HG02870 (cell line): Measurements from ENCODE around the gene CARD9.

Source experiments
- ATAC-seq: cut with Tn5 transposase; IDR thresholded peaks from one replicate; pipeline ENCODE4 v1.9.1; 2021; ENCODE audit warnings: mild to moderate bottlenecking, moderate library complexity; ENCODE audit not compliant: unreplicated experiment

The CARD9 gene

GRCh38 chr9:136381966-136382513 lies 8.6 kb upstream of the CARD9 start:
- ATAC-seq, result no peak

GRCh38 chr9:136381311-136381710 lies 7.8 kb upstream of the CARD9 start:
- ATAC-seq, result no peak

GRCh38 chr9:136380381-136380780 lies 6.9 kb upstream of the CARD9 start:
- ATAC-seq, result no peak

- ATAC-seq, result no peak
Observed at GRCh38 chr9:136379891-136380290, 6.4 kb upstream of the CARD9 start.

- no peak for ATAC-seq
Observed at GRCh38 chr9:136379401-136379800, 5.9 kb upstream of the CARD9 start.

- ATAC-seq, result no peak
Observed at GRCh38 chr9:136379003-136379287, 5.5 kb upstream of the CARD9 start.

GRCh38 chr9:136378170-136379002 lies 4.9 kb upstream of the CARD9 start:
- ATAC-seq, result no peak

GRCh38 chr9:136377341-136378169 lies 4.1 kb upstream of the CARD9 start:
- ATAC-seq, result no peak

- ATAC-seq, result no peak
Observed at GRCh38 chr9:136376457-136376856, 3.0 kb upstream of the CARD9 start.

- ATAC-seq, result no peak
Observed at GRCh38 chr9:136375096-136375495, 1.6 kb upstream of the CARD9 start.

GRCh38 chr9:136374183-136374575 lies 710 bp upstream of the CARD9 start:
- ATAC-seq, result no peak

- no peak for ATAC-seq
Observed at GRCh38 chr9:136372561-136373299, 739 bp downstream of the CARD9 start.

GRCh38 chr9:136372006-136372405 lies 1.5 kb downstream of the CARD9 start:
- no peak for ATAC-seq

- ATAC-seq, result no peak
Observed at GRCh38 chr9:136371533-136371880, 2.0 kb downstream of the CARD9 start.

- ATAC-seq, result no peak
Observed at GRCh38 chr9:136370687-136371532, 2.6 kb downstream of the CARD9 start.

GRCh38 chr9:136370037-136370436 lies 3.4 kb downstream of the CARD9 start:
- ATAC-seq, result no peak

- ATAC-seq, result no peak
Observed at GRCh38 chr9:136368190-136368589, 5.3 kb downstream of the CARD9 start.

- no peak for ATAC-seq
Observed at GRCh38 chr9:136367296-136368145, 5.9 kb downstream of the CARD9 start.

- ATAC-seq, result no peak
Observed at GRCh38 chr9:136366826-136367225, 6.6 kb downstream of the CARD9 start.
